ENCODE data around the gene CELA2A. TPM values are rescaled to one million over a fixed set of nuclear protein-coding genes. Genes with fewer than 3 reads are reported as not detected.
"Not testable (repeated sequence)": the region's sequence is repeated elsewhere in the genome, so short reads cannot be mapped to it uniquely, and the experiment has no call there.

The CELA2A gene
- total RNA-seq, 4 donors from 2014 or later: not detected

DNA sequence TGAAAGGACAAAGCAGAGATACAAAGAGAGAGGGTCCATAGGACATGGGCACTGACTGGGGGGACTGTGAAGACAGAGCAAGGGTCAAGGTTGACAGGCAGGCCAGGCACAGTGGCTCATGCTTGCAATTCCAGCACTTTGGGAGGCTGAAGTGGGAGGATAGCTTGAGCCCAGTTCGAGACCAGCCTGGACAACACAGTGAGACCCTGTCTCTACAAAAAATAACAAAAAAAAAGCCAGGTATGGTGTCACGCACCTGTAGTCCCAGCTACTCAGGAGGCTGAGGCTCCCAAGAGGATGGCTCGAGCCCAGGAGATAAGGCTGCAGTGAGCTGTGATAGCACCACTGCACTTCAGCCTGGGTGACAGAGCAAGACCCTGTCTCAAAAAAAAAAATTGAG is 63.1 kb downstream of the CELA2A start:
- no peaks in the 10 kb centered on the region for H3K9me3 ChIP-seq
- DNase-seq: no peak
- 89 to 96% methylated on average over 3 of the region's 3 CpGs for WGBS, 2 donors
- H3K27me3 ChIP-seq: no peaks in the 10 kb centered on the region
- H3K4me3 ChIP-seq (replicated peaks in 1 of 3): no peak overlapping the region
- no peak overlapping the region for H3K27ac ChIP-seq
- H3K4me1 ChIP-seq: peaks cover 6 to 18% of the 10 kb centered on the region in 2 donors
- peaks cover 0 to 5% of the 10 kb centered on the region in 2 donors for H3K36me3 ChIP-seq
- intact Hi-C loops (cut with DNase I): no loop called here
- TF ChIP-seq POLR2A (IDR thresholded peaks at IDR 0.05): no peak
- TF ChIP-seq, protein P1, sequence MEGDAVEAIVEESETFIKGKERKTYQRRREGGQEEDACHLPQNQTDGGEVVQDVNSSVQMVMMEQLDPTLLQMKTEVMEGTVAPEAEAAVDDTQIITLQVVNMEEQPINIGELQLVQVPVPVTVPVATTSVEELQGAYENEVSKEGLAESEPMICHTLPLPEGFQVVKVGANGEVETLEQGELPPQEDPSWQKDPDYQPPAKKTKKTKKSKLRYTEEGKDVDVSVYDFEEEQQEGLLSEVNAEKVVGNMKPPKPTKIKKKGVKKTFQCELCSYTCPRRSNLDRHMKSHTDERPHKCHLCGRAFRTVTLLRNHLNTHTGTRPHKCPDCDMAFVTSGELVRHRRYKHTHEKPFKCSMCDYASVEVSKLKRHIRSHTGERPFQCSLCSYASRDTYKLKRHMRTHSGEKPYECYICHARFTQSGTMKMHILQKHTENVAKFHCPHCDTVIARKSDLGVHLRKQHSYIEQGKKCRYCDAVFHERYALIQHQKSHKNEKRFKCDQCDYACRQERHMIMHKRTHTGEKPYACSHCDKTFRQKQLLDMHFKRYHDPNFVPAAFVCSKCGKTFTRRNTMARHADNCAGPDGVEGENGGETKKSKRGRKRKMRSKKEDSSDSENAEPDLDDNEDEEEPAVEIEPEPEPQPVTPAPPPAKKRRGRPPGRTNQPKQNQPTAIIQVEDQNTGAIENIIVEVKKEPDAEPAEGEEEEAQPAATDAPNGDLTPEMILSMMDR (IDR thresholded peaks at IDR 0.05): no peak

DNA sequence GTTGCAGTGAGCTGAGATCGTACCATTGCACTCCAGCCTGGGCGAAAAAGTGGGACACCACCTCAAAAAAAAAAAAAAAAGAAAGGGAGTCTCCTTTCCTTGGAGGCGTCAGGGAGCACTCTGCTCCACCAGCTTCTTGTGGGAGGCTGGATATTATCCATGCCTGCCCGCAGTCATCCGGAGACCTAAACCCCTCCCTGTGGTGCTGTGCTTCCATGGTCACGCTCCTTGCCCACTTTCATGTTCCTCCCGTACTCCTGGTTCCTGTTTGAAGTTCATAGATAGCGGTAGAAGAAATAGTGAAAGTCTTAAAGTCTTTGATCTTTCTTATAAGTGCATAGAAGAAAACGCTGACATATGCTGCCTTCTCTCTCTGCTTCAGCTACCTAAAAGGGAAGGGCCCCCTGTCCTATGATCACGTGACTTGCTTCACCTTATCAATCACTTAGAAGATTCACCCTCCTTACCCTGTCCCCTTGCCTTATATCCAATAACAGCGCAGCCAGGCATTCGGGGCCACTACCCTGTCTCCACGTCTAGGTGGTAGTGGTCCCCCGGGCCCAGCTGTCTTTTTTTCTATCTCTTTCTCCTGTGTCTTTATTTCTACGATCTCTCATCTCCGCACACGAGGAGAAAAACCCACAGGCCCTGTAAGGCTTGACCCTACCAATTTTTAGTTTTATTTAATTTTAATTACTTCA is 64.8 kb downstream of the CELA2A start:
- DNase-seq: peak; percentile 63 to 64
- H3K36me3 ChIP-seq; H3K27ac ChIP-seq; intact Hi-C loops (cut with DNase I); H3K4me3 ChIP-seq (replicated peaks in 1 of 3); H3K27me3 ChIP-seq; H3K9me3 ChIP-seq: not testable (repeated sequence)
- WGBS, 2 donors: 77% methylated on average over 17 of the region's 17 CpGs
- H3K4me1 ChIP-seq: peaks cover 16 to 27% of the 10 kb centered on the region in 2 donors

Other genes starting within 250 kb of the CELA2A start
- 1 to 10 TPM in 1 of 4 donors, under 1 TPM in 3; 0.54 to 1.9 (median 0.75) TPM for gene FHAD1, start 209.5 kb upstream of the CELA2A start, total RNA-seq
- gene EFHD2, start 46.8 kb upstream of the CELA2A start, total RNA-seq: 10 to 100 TPM; 50.9 to 62.6 (median 56.7) TPM
- under 1 TPM in 1 of 4 donors, not detected in 3; 0.13 TPM for gene CTRC, start 18.3 kb upstream of the CELA2A start, total RNA-seq
- gene CELA2B, start 19.4 kb downstream of the CELA2A start, total RNA-seq: not detected
- gene CASP9, start 67.5 kb downstream of the CELA2A start, total RNA-seq: 10 to 100 TPM; 16.9 to 29.8 (median 20.6) TPM
- 10 to 100 TPM; 24.3 to 46.8 (median 29.7) TPM for gene DNAJC16, start 70.1 kb downstream of the CELA2A start, total RNA-seq
- 1 to 10 TPM in 1 of 4 donors, under 1 TPM in 2, not detected in 1; 0.13 to 1.6 (median 0.49) TPM for gene AGMAT, start 128.3 kb downstream of the CELA2A start, total RNA-seq
- gene DDI2, start 160.7 kb downstream of the CELA2A start, total RNA-seq: 10 to 100 TPM; 21.9 to 79.0 (median 38.6) TPM
- gene PLEKHM2, start 227.6 kb downstream of the CELA2A start, total RNA-seq: 10 to 100 TPM; 38.3 to 48.4 (median 39.4) TPM